Fibroblast of peridontal ligament (primary cell): ENCODE measurements around the gene SLC23A2.

Source experiments
- DNase-seq: peaks from one replicate; pipeline ENCODE4 v3.0.0-alpha.2; 2010; ENCODE audit errors: extremely low read depth

The SLC23A2 gene

GRCh38 chr20:4844751-4845465 is 156.4 kb downstream of the SLC23A2 start:
- no peak for DNase-seq

DNA sequence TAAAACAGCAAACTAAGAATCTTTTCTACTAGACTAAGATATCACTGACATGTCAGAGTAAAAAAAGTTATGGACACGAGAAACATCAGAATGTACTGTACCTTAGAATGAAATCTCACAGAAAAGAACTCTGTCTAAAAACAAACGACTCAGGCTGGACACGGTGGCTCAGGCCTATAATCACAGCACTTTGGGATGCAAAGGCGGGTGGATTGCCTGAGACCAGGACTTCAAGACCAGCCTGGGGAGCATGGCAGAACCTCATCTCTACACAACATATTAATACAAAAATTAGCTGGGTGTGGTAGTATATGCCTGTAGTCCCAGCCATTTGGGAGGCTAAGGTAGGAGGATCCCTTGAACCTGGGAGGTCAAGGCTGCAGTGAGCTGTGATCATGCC is 157.0 kb downstream of the SLC23A2 start:
- DNase-seq, result no peak

- no peak for DNase-seq
These were observed 160.5 kb downstream of the SLC23A2 start for GRCh38 chr20:4840801-4841200.

DNA sequence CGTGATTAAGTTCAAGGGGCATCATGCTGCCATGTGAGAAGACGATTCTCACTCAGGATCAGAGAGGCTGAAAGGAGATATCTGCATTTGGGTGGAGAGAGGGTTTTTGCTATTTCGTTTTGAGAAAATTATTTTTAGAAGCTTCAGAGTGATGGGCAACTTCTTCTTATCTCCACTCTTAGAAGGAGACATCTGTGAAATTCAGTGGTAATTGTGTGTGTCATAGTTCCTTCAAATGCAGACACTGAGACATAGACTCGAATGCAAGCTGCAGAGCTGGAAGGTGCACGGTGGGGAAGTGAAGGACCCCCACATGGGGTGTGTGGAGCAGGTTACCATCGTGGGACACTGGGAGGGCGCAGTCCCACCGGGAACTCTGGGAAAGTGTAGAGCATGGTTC is 162.8 kb downstream of the SLC23A2 start:
- no peak for DNase-seq

- DNase-seq, result no peak
These were observed 163.6 kb downstream of the SLC23A2 start for GRCh38 chr20:4837760-4838159.

DNA sequence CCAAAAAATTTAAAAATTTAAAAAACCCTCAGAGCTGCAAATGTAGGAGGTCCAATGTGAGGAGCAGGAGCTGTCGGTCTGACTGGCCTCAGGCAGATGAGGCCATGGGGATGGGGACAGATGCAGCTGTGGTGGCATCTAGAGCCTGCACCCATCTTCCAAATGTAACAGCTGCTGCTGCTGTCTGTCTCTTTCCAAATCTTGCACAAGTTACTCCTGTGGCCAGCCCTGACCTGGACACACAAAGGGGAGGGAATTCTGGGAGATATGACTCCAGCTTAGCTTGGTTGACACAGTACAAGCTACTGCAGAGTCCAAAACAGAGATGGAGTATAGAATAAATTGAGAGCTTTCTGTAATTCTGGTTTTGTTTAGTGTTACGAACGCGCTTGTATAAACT is 164.4 kb downstream of the SLC23A2 start:
- DNase-seq, result peak; percentile 47

GRCh38 chr20:4836473-4836872 is 164.8 kb downstream of the SLC23A2 start:
- no peak for DNase-seq

DNA sequence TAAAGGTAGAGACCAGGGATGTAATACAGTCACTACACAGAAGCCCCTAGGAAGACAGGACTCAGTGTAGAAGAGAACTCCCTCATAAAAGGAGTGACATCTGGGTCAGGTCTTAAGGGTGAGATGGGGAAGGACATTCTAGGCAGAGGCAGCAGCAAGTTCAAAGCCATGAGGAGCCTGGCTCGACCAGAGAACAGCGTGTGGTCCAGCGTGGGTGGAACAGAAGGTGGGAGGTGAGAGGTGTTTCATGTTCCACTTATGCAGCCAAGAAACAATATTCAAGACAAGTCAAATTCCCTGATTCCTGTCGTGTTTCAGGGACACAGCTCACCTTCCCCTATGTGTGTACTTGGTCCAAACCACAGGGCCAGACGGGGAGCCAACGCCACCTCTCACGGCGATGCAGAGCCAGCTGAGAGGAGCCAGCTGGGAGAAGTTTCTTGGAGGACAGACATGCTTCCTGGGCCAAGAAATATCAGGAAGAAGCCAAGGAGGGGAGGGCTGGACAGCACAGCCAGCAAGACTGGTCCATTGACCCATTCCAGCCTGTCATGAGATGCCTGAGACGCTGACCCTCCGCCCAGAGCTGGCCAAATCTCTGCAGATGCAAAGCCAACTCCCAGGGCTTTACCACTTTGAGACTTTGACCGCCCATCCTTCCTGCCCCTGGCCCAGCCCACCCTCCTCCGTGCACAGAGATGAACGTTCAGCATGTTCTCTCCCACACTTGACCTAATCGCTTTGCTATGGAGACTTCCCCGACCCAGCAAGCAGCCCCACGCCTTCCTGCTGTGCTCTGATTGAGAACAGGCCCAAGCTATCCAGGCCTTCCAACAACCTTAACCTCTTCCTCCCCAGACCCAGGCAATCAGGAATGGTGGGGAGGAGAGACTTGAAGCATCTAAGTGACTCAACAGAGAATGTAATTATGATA is 165.8 kb downstream of the SLC23A2 start:
- DNase-seq, result peak; percentile 65

- DNase-seq, result no peak
These were observed 168.1 kb downstream of the SLC23A2 start for GRCh38 chr20:4833074-4833728.

DNA sequence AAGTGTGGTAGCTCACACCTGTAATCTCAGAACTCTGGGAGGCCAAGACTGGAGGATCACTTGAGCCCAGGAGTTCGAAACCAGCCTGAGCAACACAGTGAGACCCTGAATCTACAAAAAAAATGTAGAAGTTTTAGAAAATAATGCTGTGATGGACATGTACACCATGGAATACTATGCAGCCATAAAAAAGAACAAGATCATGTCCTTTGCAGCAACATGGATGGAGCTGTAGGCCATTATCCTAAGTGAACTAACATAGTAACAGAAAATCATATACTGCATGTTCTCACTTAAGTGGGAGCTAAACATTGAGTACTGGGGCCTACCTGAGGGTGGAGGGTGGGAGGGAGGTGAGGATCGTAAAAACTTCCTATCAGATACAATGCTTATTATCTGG is 168.8 kb downstream of the SLC23A2 start:
- no peak for DNase-seq

DNA sequence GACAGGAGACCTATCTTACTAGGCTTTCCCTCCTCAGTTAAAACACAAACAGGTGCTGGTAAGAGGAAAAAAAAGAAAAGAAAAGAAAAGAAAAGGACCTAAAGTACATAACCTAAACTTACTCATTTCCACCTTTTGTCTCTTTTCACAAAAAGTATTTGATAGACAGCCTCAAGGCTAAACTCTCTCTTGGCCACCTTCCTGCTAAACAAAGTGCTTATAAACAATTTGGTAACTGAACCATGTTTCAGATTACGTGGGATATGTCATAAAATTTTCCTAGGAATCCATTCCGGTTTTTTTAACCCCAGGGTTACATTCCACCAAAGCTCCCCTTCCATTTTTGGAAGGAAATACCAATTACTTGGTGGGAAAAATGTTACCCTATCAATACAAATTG is 170.6 kb downstream of the SLC23A2 start:
- peak; percentile 24 for DNase-seq

DNA sequence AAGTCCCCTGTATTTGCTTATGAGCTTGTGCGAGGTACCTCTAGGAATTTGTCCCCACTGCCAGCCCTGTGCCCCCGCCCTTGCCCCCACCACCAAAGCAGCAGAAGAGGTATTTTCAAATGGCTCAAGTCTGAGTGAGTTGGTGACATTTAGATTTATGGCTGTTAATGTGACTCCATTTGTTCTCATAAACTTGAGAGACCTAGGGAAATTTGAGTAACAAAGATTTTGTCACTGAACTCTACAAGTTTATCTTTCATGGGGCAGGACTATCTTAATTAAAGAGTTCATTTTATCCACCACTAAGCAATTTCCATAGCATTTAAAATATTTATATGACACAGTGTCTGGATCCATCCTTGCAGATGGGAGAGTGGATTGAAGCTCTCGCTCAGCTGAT is 171.1 kb downstream of the SLC23A2 start:
- DNase-seq, result no peak

GRCh38 chr20:4829514-4830215 is 171.6 kb downstream of the SLC23A2 start:
- DNase-seq, result no peak

- DNase-seq, result no peak
These were observed 172.3 kb downstream of the SLC23A2 start for GRCh38 chr20:4828830-4829513.

GRCh38 chr20:4821590-4821989 is 179.7 kb downstream of the SLC23A2 start:
- DNase-seq, result no peak

DNA sequence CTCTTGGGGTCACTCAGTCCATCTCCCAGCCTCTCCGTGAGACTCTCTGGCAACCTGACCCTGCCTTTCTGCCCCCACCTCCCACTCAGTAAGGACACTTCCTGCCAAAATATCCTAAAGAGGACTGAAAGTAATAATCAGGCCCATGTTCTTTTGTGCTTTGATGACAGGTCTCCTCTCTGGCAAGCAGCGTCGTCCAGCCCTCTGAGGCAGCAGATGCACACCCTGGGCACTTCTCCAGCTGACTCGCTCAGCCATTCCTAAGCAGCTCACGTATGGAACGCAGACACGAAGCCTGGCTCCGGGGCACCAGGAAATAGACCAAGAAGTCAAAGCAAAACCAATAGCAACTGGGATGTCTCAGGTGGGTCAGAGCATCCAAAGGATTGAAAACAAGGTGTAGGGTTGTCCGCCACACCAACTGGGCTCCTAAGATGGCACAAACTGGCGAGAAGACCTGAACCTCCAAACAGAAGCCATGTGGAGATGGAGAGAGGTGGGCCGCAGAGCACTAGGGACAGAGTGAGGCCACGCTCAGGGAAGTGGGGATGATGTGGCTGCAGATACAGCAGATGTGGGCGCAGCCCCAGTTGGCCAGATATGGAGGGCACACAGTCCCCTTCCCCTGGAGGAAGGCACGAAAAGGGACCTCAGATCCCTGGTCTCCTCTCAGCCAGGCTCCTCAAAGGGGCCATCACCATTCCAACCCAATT is 180.3 kb downstream of the SLC23A2 start:
- peak; percentile 73 for DNase-seq

DNA sequence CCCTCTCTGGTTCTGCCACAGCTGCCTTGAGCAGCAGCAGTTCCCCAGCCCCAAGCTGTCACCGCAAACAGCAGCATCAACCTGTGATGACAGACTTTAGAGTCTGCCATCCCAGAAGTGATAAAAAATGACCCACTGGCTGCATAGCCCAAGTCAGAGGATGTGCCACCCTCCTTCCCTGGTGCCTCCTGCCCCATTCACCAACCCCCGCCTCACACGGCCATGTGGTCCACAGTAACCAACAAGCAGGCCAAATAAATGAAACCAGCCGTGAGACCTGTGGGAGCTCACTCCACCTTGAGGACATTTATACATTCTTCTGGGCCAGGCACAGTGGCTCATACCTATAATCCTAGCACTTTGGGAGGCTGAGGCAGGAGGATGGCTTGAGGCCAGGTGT is 181.4 kb downstream of the SLC23A2 start:
- no peak for DNase-seq

- peak; percentile 52 for DNase-seq
These were observed 184.1 kb downstream of the SLC23A2 start for GRCh38 chr20:4817230-4817671.

- no peak for DNase-seq
These were observed 185.7 kb downstream of the SLC23A2 start for GRCh38 chr20:4815628-4816027.

- no peak for DNase-seq
These were observed 186.5 kb downstream of the SLC23A2 start for GRCh38 chr20:4814696-4815252.
